Activated T-cell treated with anti-CD3 and anti-CD28 coated beads, Interleukin-2, amount 50 U/mL, for 24 hours (primary cell): ENCODE measurements around the gene VPS72.

Experiments
- DNase-seq: peaks from one replicate; pipeline ENCODE4 v3.0.0-alpha.2; 2020
- H3K27ac Mint-ChIP-seq: 2 replicates; pipeline ENCODE4 v1.8.0; 2020; ENCODE audit warnings: mild to moderate bottlenecking, mixed read lengths
- H3K27me3 Mint-ChIP-seq: 2 replicates; pipeline ENCODE4 v1.8.0; 2020; ENCODE audit warnings: mixed read lengths
- H3K36me3 Mint-ChIP-seq: 2 replicates; pipeline ENCODE4 v1.8.0; 2020; ENCODE audit warnings: low read depth, mixed read lengths
- H3K4me1 Mint-ChIP-seq: 2 replicates; pipeline ENCODE4 v1.8.0; 2020; ENCODE audit warnings: low read depth, mixed read lengths
- H3K4me3 Mint-ChIP-seq: 2 replicates; pipeline ENCODE4 v1.8.0; 2020; ENCODE audit warnings: mild to moderate bottlenecking, moderate library complexity, mixed read lengths
- H3K9me3 Mint-ChIP-seq: 2 replicates; pipeline ENCODE4 v1.8.0; 2020; ENCODE audit warnings: mixed read lengths

VPS72 gene

GRCh38 chr1:151166505-151166956, 23.5 kb downstream of the VPS72 start:
- Mint-ChIP-seq H3K36me3 (peaks cover 75% of the 10 kb centered on the region), H3K27ac (peak overlapping the region; percentile 98), H3K9me3 (no peaks in the 10 kb centered on the region), H3K4me3 (peak overlapping the region; percentile 95), H3K27me3 (no peaks in the 10 kb centered on the region), H3K4me1 (peaks cover 53% of the 10 kb centered on the region)
- DNase-seq = no peak

GRCh38 chr1:151165738-151166504, 24.1 kb downstream of the VPS72 start, which contains the start of the genes LYSMD1 and SCNM1:
LYSMD1 (minus strand) TSS chr1:151165902; CDS start chr1:151165258, 644 bp downstream.
SCNM1 (plus strand) TSS chr1:151166144; CDS start chr1:151166153, 9 bp downstream.
- no peaks in the 10 kb centered on the region for H3K27me3 Mint-ChIP-seq
- H3K4me1 Mint-ChIP-seq = peaks cover 57% of the 10 kb centered on the region
- no peaks in the 10 kb centered on the region for H3K9me3 Mint-ChIP-seq
- H3K36me3 Mint-ChIP-seq = peaks cover 74% of the 10 kb centered on the region
- peak within 1 kb of the TSS; percentile 95 for H3K4me3 Mint-ChIP-seq
- DNase-seq = peak; percentile 93
- H3K27ac Mint-ChIP-seq = peak within 1 kb of the TSS; percentile 98

GRCh38 chr1:151165281-151165737, 24.7 kb downstream of the VPS72 start:
- H3K4me1 Mint-ChIP-seq = peaks cover 63% of the 10 kb centered on the region
- H3K9me3 Mint-ChIP-seq = no peaks in the 10 kb centered on the region
- DNase-seq = peak; percentile 46
- peak overlapping the region; percentile 95 for H3K4me3 Mint-ChIP-seq
- peak overlapping the region; percentile 98 for H3K27ac Mint-ChIP-seq
- H3K36me3 Mint-ChIP-seq = peaks cover 74% of the 10 kb centered on the region
- no peaks in the 10 kb centered on the region for H3K27me3 Mint-ChIP-seq

GRCh38 chr1:151164732-151165280, 25.2 kb downstream of the VPS72 start:
- H3K4me1 Mint-ChIP-seq = peaks cover 67% of the 10 kb centered on the region
- no peaks in the 10 kb centered on the region for H3K9me3 Mint-ChIP-seq
- peaks cover 73% of the 10 kb centered on the region for H3K36me3 Mint-ChIP-seq
- no peak for DNase-seq
- peak overlapping the region; percentile 98 for H3K27ac Mint-ChIP-seq
- H3K27me3 Mint-ChIP-seq = no peaks in the 10 kb centered on the region
- H3K4me3 Mint-ChIP-seq = peak overlapping the region; percentile 95

- Mint-ChIP-seq H3K27me3 (no peaks in the 10 kb centered on the region), H3K27ac (peak overlapping the region; percentile 97), H3K4me1 (peaks cover 61% of the 10 kb centered on the region), H3K4me3 (peak overlapping the region; percentile 91), H3K9me3 (no peaks in the 10 kb centered on the region), H3K36me3 (peaks cover 61% of the 10 kb centered on the region)
- DNase-seq = no peak
Measured at GRCh38 chr1:151159373-151159772, 30.6 kb downstream of the VPS72 start.

GRCh38 chr1:151158751-151159251, 31.2 kb downstream of the VPS72 start:
- DNase-seq = peak; percentile 52
- H3K27me3 Mint-ChIP-seq = no peaks in the 10 kb centered on the region
- H3K4me1 Mint-ChIP-seq = peaks cover 57% of the 10 kb centered on the region
- H3K36me3 Mint-ChIP-seq = peaks cover 58% of the 10 kb centered on the region
- H3K9me3 Mint-ChIP-seq = no peaks in the 10 kb centered on the region
- H3K27ac Mint-ChIP-seq = peak overlapping the region; percentile 97
- H3K4me3 Mint-ChIP-seq = peak overlapping the region; percentile 91

GRCh38 chr1:151158326-151158725, 31.7 kb downstream of the VPS72 start:
- H3K36me3 Mint-ChIP-seq = peaks cover 58% of the 10 kb centered on the region
- DNase-seq = peak; percentile 79
- H3K4me1 Mint-ChIP-seq = peaks cover 57% of the 10 kb centered on the region
- H3K27ac Mint-ChIP-seq = peak overlapping the region; percentile 97
- no peaks in the 10 kb centered on the region for H3K27me3 Mint-ChIP-seq
- H3K9me3 Mint-ChIP-seq = no peaks in the 10 kb centered on the region
- peak overlapping the region; percentile 91 for H3K4me3 Mint-ChIP-seq

GRCh38 chr1:151157067-151157531, 32.9 kb downstream of the VPS72 start:
- peak overlapping the region; percentile 97 for H3K27ac Mint-ChIP-seq
- peak; percentile 72 for DNase-seq
- no peaks in the 10 kb centered on the region for H3K9me3 Mint-ChIP-seq
- H3K4me3 Mint-ChIP-seq = peak overlapping the region; percentile 91
- peaks cover 55% of the 10 kb centered on the region for H3K36me3 Mint-ChIP-seq
- H3K4me1 Mint-ChIP-seq = peaks cover 49% of the 10 kb centered on the region
- no peaks in the 10 kb centered on the region for H3K27me3 Mint-ChIP-seq

GRCh38 chr1:151156515-151156819, 33.5 kb downstream of the VPS72 start, which contains the start of gene TNFAIP8L2:
TNFAIP8L2 (plus strand) TSS chr1:151156649; CDS start chr1:151158698, 2,049 bp downstream.
- H3K36me3 Mint-ChIP-seq = peaks cover 48% of the 10 kb centered on the region
- peaks cover 43% of the 10 kb centered on the region for H3K4me1 Mint-ChIP-seq

GRCh38 chr1:151147665-151148064, 42.3 kb downstream of the VPS72 start:
- H3K27me3 Mint-ChIP-seq = peaks cover 4% of the 10 kb centered on the region
- no peaks in the 10 kb centered on the region for H3K36me3 Mint-ChIP-seq
- no peaks in the 10 kb centered on the region for H3K9me3 Mint-ChIP-seq
- H3K4me1 Mint-ChIP-seq = peaks cover 19% of the 10 kb centered on the region
- H3K4me3 Mint-ChIP-seq = peak overlapping the region; percentile 83
- no peak overlapping the region for H3K27ac Mint-ChIP-seq
- DNase-seq = no peak

More at GRCh38 chr1:151156515-151156819, 33.5 kb downstream of the VPS72 start, which contains the start of gene TNFAIP8L2:
- Mint-ChIP-seq H3K9me3 (no peaks in the 10 kb centered on the region), H3K4me3 (peak within 1 kb of the TSS; percentile 91), H3K27me3 (no peaks in the 10 kb centered on the region), H3K27ac (peak within 1 kb of the TSS; percentile 97)
- DNase-seq = peak; percentile 83

- Mint-ChIP-seq H3K4me3 (peak overlapping the region; percentile 83), H3K9me3 (no peaks in the 10 kb centered on the region), H3K4me1 (peaks cover 19% of the 10 kb centered on the region), H3K36me3 (no peaks in the 10 kb centered on the region), H3K27me3 (peaks cover 4% of the 10 kb centered on the region), H3K27ac (peak overlapping the region; percentile 78)
- no peak for DNase-seq
Measured at GRCh38 chr1:151147132-151147503, 42.9 kb downstream of the VPS72 start.

GRCh38 chr1:151146412-151147131, 43.4 kb downstream of the VPS72 start, which contains the start of gene SEMA6C:
SEMA6C (minus strand) TSS chr1:151146631; CDS start chr1:151142621, 4,010 bp downstream.
- peak within 1 kb of the TSS; percentile 81 for H3K27ac Mint-ChIP-seq
- no peaks in the 10 kb centered on the region for H3K36me3 Mint-ChIP-seq
- peak; percentile 91 for DNase-seq
- peaks cover 4% of the 10 kb centered on the region for H3K27me3 Mint-ChIP-seq
- H3K4me3 Mint-ChIP-seq = peak within 1 kb of the TSS; percentile 83
- peaks cover 19% of the 10 kb centered on the region for H3K4me1 Mint-ChIP-seq
- no peaks in the 10 kb centered on the region for H3K9me3 Mint-ChIP-seq

GRCh38 chr1:151146072-151146411, 44.0 kb downstream of the VPS72 start:
- Mint-ChIP-seq H3K4me1 (peaks cover 19% of the 10 kb centered on the region), H3K27ac (no peak overlapping the region), H3K27me3 (peaks cover 4% of the 10 kb centered on the region), H3K9me3 (no peaks in the 10 kb centered on the region), H3K36me3 (no peaks in the 10 kb centered on the region), H3K4me3 (peak overlapping the region; percentile 83)
- DNase-seq = peak; percentile 47
